Measurements from ENCODE around the gene ELMO1. TPM values are rescaled to one million over a fixed set of nuclear protein-coding genes. Genes with fewer than 3 reads are reported as not detected.
A peak's percentile ranks its signal among the peaks of the same experiment; 100 is the strongest.

Gene ELMO1
- total and polyA plus RNA-seq, 10 donors: 26.0 to 494 (median 201) TPM

DNA sequence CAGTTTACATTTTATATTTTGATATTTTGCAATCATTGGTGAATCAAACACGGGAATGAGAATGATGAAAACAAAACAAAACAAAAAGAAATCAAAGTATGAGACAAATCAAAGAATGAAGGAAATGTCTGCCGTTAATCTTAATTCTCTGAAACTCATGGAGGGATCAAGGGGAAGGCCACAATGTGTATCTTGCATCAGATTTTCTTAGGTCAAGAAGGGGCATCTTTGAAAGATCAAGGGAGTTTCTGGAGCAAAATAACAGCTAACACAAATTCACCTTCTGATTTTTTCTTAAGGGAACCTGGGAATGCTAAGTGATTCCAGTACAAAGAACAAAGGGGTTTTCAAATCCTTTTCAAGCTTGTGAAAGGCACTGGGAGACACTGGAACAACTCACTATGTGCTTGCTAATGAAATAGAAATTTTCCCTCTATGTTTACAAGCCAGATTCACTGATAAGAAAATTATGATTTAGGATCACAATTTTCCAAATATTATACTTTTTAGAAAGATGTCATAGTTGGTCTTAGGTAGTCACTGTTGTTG is 402.1 kb downstream of the ELMO1 start:
- H3K4me1 ChIP-seq: peaks cover 0 to 25% (median 13%) of the 10 kb centered on the region in 6 donors
- 76 to 93% (median 83%) methylated on average over 2 of the region's 2 CpGs for whole genome bisulfite sequencing, 5 donors
- H3K36me3 ChIP-seq: peaks cover 0 to 32% (median 0%) of the 10 kb centered on the region in 6 donors
- intact Hi-C loops (cut with DNase I; ENCODE audit: low total_unique reads): no loop called here
- no peaks in the 10 kb centered on the region for H3K9me3 ChIP-seq
- DNase-seq: no peak
- no peak overlapping the region for H3K4me3 ChIP-seq
- no peak overlapping the region for H3K27ac ChIP-seq
- no peaks in the 10 kb centered on the region for H3K27me3 ChIP-seq (replicated peaks in 1 of 7)
- TF ChIP-seq POLR2A (IDR thresholded peaks at IDR 0.05): no peak
- no peak for TF ChIP-seq POLR2AphosphoS5 (IDR thresholded peaks at IDR 0.05)
- TF ChIP-seq, protein P1, sequence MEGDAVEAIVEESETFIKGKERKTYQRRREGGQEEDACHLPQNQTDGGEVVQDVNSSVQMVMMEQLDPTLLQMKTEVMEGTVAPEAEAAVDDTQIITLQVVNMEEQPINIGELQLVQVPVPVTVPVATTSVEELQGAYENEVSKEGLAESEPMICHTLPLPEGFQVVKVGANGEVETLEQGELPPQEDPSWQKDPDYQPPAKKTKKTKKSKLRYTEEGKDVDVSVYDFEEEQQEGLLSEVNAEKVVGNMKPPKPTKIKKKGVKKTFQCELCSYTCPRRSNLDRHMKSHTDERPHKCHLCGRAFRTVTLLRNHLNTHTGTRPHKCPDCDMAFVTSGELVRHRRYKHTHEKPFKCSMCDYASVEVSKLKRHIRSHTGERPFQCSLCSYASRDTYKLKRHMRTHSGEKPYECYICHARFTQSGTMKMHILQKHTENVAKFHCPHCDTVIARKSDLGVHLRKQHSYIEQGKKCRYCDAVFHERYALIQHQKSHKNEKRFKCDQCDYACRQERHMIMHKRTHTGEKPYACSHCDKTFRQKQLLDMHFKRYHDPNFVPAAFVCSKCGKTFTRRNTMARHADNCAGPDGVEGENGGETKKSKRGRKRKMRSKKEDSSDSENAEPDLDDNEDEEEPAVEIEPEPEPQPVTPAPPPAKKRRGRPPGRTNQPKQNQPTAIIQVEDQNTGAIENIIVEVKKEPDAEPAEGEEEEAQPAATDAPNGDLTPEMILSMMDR (IDR thresholded peaks at IDR 0.05 in 8 of 11, conservative IDR thresholded peaks at IDR 0.05 in 3 of 11): no peak

DNA sequence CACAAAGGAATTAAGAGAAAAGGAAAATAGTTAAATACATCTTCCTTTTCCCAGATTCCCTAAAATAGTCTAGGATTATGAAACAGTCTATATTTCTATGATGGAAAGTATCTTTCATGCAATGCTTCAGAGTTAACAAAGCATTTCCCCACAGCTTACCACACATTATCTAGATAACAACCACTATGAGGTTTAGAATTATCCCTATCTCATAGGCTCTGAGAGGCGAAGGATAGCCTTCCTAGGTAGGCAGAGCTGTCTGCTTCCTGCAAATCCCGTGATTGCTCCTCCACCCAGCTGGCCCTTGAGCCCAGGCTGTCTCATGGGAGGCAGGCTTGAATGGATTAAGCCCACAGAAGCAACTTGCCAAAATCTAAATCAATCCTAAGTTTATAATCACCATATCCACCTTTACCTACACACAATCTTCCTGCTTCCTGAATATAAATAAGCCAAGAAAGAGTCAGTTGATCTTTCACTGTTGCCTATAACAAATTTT is 402.9 kb downstream of the ELMO1 start:
- peaks cover 0 to 34% (median 0%) of the 10 kb centered on the region in 6 donors for H3K36me3 ChIP-seq
- H3K4me3 ChIP-seq: no peak overlapping the region
- TF ChIP-seq, protein P1 (IDR thresholded peaks at IDR 0.05 in 8 of 11, conservative IDR thresholded peaks at IDR 0.05 in 3 of 11): no peak
- TF ChIP-seq POLR2A (IDR thresholded peaks at IDR 0.05) (no peak), POLR2AphosphoS5 (IDR thresholded peaks at IDR 0.05) (no peak)
- intact Hi-C loops (cut with DNase I; ENCODE audit: low total_unique reads): no loop called here
- no peaks in the 10 kb centered on the region for H3K27me3 ChIP-seq (replicated peaks in 1 of 7)
- peaks cover 0 to 25% (median 13%) of the 10 kb centered on the region in 6 donors for H3K4me1 ChIP-seq
- peaks cover 0 to 4% (median 0%) of the 10 kb centered on the region in 8 donors for H3K9me3 ChIP-seq
- peak overlapping the region in 3 of 8 donors; percentile 7 to 48 (median 39) for H3K27ac ChIP-seq
- DNase-seq: no peak
- 20 to 45% (median 30%) methylated on average over 2 of the region's 2 CpGs for WGBS, 5 donors

DNA sequence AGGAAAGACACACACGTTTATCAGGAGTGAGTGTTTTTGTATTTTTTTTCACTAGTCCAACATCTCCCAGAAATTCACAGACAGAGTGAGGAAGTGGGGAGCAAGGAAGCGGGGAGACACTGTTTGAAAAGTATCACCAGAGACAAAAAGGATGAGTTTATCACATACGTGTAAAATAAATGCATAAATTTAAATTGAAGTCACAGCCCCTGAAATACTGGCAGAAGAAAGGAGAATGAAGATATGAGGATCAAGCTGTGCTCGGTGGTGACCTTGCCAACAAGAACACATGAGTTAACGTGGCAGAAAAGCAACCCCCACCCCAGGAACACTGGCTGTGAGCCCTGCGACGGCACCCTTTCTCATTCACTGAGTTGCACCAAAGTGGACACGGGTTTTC is 407.2 kb downstream of the ELMO1 start:
- H3K36me3 ChIP-seq: peaks cover 0 to 55% (median 10%) of the 10 kb centered on the region in 6 donors
- peaks cover 6 to 32% (median 21%) of the 10 kb centered on the region in 8 donors for H3K9me3 ChIP-seq
- WGBS, 5 donors: 88 to 95% (median 90%) methylated on average over 8 of the region's 8 CpGs
- intact Hi-C loops (cut with DNase I; ENCODE audit: low total_unique reads): no loop called here
- H3K4me1 ChIP-seq: peaks cover 0 to 18% (median 13%) of the 10 kb centered on the region in 6 donors
- H3K27ac ChIP-seq: no peak overlapping the region
- TF ChIP-seq, protein P1 (IDR thresholded peaks at IDR 0.05 in 8 of 11, conservative IDR thresholded peaks at IDR 0.05 in 3 of 11): no peak
- TF ChIP-seq POLR2AphosphoS5 (IDR thresholded peaks at IDR 0.05): no peak
- no peak for TF ChIP-seq POLR2A (IDR thresholded peaks at IDR 0.05)
- H3K4me3 ChIP-seq: no peak overlapping the region
- no peaks in the 10 kb centered on the region for H3K27me3 ChIP-seq (replicated peaks in 1 of 7)
- no peak for DNase-seq

DNA sequence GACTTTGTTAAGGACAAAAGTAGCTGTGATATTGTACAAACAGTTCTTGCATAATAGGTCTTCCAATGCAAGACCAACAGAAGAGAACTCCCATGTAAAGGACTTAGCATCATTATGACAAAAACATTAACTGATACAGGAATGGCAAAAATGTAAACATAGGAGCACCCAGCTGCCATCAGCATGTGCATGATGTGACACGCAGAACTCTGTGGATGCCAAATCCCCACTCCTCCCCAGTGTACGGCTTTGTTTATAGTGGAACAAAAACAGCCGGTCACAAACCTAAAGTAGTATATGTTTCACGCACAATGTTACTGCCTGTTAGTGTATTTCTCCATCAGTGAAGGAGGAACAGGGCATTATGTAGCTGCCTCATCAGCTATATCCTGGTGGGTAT is 408.3 kb downstream of the ELMO1 start:
- Histone ChIP-seq H3K36me3 (peaks cover 0 to 61% (median 10%) of the 10 kb centered on the region in 6 donors), H3K4me1 (peaks cover 0 to 7% (median 5%) of the 10 kb centered on the region in 6 donors), H3K27me3 (replicated peaks in 1 of 7) (no peaks in the 10 kb centered on the region), H3K9me3 (peaks cover 6 to 32% (median 21%) of the 10 kb centered on the region in 8 donors), H3K27ac (no peak overlapping the region), H3K4me3 (no peak overlapping the region)
- 93 to 100% (median 95%) methylated on average over 4 of the region's 4 CpGs for WGBS, 5 donors
- no peak for TF ChIP-seq POLR2AphosphoS5 (IDR thresholded peaks at IDR 0.05)
- no peak for TF ChIP-seq POLR2A (IDR thresholded peaks at IDR 0.05)
- TF ChIP-seq, protein P1 (IDR thresholded peaks at IDR 0.05 in 8 of 11, conservative IDR thresholded peaks at IDR 0.05 in 3 of 11): no peak
- intact Hi-C loops (cut with DNase I; ENCODE audit: low total_unique reads): no loop called here
- no peak for DNase-seq

All from spleen (tissue), 11 donors.